Measurements from ENCODE around the gene KYNU.

The KYNU gene

GRCh38 chr2:142957144-142957543 is 79.7 kb downstream of the KYNU start:
- no peaks in the 10 kb centered on the region for H3K36me3 ChIP-seq
- no peaks in the 10 kb centered on the region for H3K4me1 ChIP-seq
- H3K4me3 ChIP-seq (ENCODE audit: low read depth, low read length), result no peak overlapping the region
- no peaks in the 10 kb centered on the region for H3K9me3 ChIP-seq
- no peak for TF ChIP-seq CTCF (IDR thresholded peaks at IDR 0.05; ENCODE audit: low read depth, low read length)
- H3K27me3 ChIP-seq, result no peaks in the 10 kb centered on the region
- no peak for DNase-seq

GRCh38 chr2:142961202-142961601 is 83.7 kb downstream of the KYNU start:
- DNase-seq, result no peak
- Histone ChIP-seq H3K27me3 (no peaks in the 10 kb centered on the region), H3K36me3 (no peaks in the 10 kb centered on the region), H3K4me3 (ENCODE audit: low read depth, low read length) (no peak overlapping the region), H3K9me3 (no peaks in the 10 kb centered on the region), H3K4me1 (no peaks in the 10 kb centered on the region)
- no peak for TF ChIP-seq CTCF (IDR thresholded peaks at IDR 0.05; ENCODE audit: low read depth, low read length)

- Histone ChIP-seq H3K9me3 (no peaks in the 10 kb centered on the region), H3K36me3 (no peaks in the 10 kb centered on the region), H3K4me1 (no peaks in the 10 kb centered on the region), H3K4me3 (ENCODE audit: low read depth, low read length) (no peak overlapping the region), H3K27me3 (no peaks in the 10 kb centered on the region)
- TF ChIP-seq CTCF (IDR thresholded peaks at IDR 0.05; ENCODE audit: low read depth, low read length), result no peak
- no peak for DNase-seq
Measured at GRCh38 chr2:142965443-142965842, 88.0 kb downstream of the KYNU start.

DNA sequence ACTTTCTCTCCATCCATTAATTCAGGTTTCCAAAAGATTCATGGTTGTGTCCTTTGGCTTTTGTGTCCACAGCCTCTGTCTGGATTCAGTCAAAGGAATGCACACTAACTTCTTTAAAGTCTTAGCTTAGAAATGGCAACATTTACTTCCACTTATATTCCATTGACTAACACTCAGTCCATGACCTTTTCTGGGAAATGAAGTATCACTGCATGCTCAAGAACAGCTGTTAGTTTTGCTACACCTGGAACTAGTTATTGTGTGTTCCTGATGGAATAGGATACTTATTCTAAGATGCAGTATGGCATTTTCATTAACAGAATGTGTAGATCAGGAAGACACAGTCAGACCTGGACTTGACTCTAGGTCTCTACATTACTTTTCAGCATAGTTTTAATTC is 88.8 kb downstream of the KYNU start:
- no peak for TF ChIP-seq CTCF (IDR thresholded peaks at IDR 0.05; ENCODE audit: low read depth, low read length)
- H3K4me1 ChIP-seq, result no peaks in the 10 kb centered on the region
- H3K36me3 ChIP-seq, result no peaks in the 10 kb centered on the region

DNA sequence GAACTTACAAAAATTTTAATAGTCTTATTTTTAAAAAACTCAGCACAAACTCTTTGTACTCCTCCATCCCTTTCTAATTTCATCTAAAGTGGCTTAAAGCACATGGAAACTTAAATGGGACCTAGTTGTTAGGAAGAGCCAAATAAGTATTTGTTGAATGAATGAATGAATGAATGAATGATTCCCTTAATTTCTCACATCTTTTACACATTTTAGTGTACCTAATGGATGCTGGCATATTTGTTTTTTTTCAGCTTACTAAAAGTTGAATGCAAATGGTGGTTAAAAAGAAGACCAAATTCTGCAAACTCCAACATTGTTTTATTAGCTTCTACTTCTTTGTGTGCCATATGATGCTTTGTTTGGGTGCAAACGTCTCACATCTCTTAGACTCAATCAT is 89.6 kb downstream of the KYNU start:
- Histone ChIP-seq H3K27me3 (no peaks in the 10 kb centered on the region), H3K36me3 (no peaks in the 10 kb centered on the region), H3K4me1 (no peaks in the 10 kb centered on the region), H3K9me3 (no peaks in the 10 kb centered on the region), H3K4me3 (ENCODE audit: low read depth, low read length) (no peak overlapping the region)
- no peak for TF ChIP-seq CTCF (IDR thresholded peaks at IDR 0.05; ENCODE audit: low read depth, low read length)
- DNase-seq, result no peak

More for the DNA sequence above, 88.8 kb downstream of the KYNU start:
- Histone ChIP-seq H3K27me3 (no peaks in the 10 kb centered on the region), H3K4me3 (ENCODE audit: low read depth, low read length) (no peak overlapping the region), H3K9me3 (no peaks in the 10 kb centered on the region)
- DNase-seq, result no peak

GRCh38 chr2:142973160-142973821 is 95.8 kb downstream of the KYNU start:
- Histone ChIP-seq H3K36me3 (no peaks in the 10 kb centered on the region), H3K9me3 (no peaks in the 10 kb centered on the region), H3K4me1 (no peaks in the 10 kb centered on the region), H3K27me3 (no peaks in the 10 kb centered on the region), H3K4me3 (ENCODE audit: low read depth, low read length) (no peak overlapping the region)
- no peak for DNase-seq
- no peak for TF ChIP-seq CTCF (IDR thresholded peaks at IDR 0.05; ENCODE audit: low read depth, low read length)

Measured in BE2C (cell line).